Activated T-cell treated with anti-CD3 and anti-CD28 coated beads, Interleukin-2, amount 50 U/mL, for 72 hours (primary cell): ENCODE data around the gene LMBRD2. TPM values are rescaled to one million over a fixed set of nuclear protein-coding genes. Genes with fewer than 3 reads are reported as not detected.

Experiments used
- ATAC-seq, 2 donors: fragments of 150-1000 bp; cut with Tn5 transposase; replicated peaks in 1 of 2; 2 replicates each; pipeline ENCODE4 v1.10.0; 2021; ENCODE audit warnings: moderate library complexity in 2 of 2, mild to moderate bottlenecking in 1 of 2
- DNase-seq, 2 donors: peaks; one replicate each; pipeline ENCODE4 v3.0.0; 2021 to 2022; ENCODE audit warnings: mixed read lengths in 1 of 2
- H3K27ac Mint-ChIP-seq: one replicate; pipeline ENCODE4 v1.8.0; 2022; ENCODE audit warnings: mild to moderate bottlenecking, moderate library complexity, mixed read lengths
- H3K27me3 Mint-ChIP-seq: one replicate; pipeline ENCODE4 v1.8.0; 2022; ENCODE audit warnings: low read depth, mixed read lengths
- H3K36me3 Mint-ChIP-seq, 2 donors: one replicate each; pipeline ENCODE4 v1.8.0; 2022; ENCODE audit warnings: mixed read lengths in 2 of 2, mild to moderate bottlenecking in 1 of 2; ENCODE audit not compliant: insufficient read depth in 2 of 2
- H3K4me1 Mint-ChIP-seq: one replicate; pipeline ENCODE4 v1.8.0; 2022; ENCODE audit warnings: low read depth, mixed read lengths
- H3K4me3 Mint-ChIP-seq, 2 donors: one replicate each; pipeline ENCODE4 v1.8.0; 2022; ENCODE audit warnings: mild to moderate bottlenecking in 2 of 2, mixed read lengths in 2 of 2, moderate library complexity in 2 of 2
- H3K9me3 Mint-ChIP-seq, 2 donors: one replicate each; pipeline ENCODE4 v1.8.0; 2022; ENCODE audit warnings: mixed read lengths in 2 of 2
- total RNA-seq, 2 donors: library from RNA; stranded (reverse); gene quantifications; one replicate each; pipeline ENCODE4 v1.2.3, GENCODE V29; 2022

LMBRD2 gene
- total RNA-seq, 2 donors from 2014 or later, result 15.8 to 17.6 TPM

DNA sequence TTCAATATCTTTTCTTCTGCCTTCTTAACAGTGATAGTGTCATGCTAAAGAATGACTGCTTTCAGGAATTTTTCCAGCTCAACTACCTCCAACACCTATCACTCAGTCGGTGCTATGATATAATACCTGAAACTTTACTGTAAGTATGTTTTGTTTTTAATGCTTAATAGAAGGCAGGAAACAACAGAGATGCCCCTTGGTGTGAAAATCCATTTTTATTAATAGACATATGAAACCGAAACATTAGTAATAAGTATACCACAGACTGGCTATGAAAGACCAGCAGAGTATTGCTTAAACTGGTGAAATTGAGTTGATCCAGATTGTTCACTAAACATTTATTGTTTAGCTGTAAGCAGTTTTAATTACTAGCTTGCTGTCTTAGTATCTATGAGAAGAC, 25.5 kb upstream of the LMBRD2 start:
- peak overlapping the region; percentile 17 for H3K27ac Mint-ChIP-seq

DNA sequence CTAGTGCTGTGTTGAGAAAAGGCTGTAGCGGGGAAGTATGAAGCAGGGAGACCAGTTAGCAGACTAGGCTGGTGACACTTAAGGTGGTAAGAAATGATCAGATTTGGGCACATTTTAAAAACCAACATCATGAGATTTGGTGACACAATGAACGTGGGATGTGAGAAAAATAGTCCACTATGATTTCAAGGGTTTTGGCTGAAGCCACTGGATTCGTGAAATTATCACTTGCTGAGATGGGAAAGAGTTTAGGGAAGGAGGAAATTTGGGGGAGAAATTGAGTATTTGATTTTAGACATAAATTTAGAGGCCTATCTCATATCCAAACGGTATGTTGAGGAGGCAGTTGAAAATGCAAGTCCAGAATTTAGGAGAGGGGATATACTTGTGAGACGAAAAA, 23.4 kb upstream of the LMBRD2 start:
- DNase-seq, result no peak
- Mint-ChIP-seq H3K4me3 (no peak overlapping the region), H3K27me3 (no peaks in the 10 kb centered on the region), H3K36me3 (peaks cover 4 to 20% of the 10 kb centered on the region in 2 donors), H3K9me3 (no peaks in the 10 kb centered on the region), H3K27ac (peak overlapping the region; percentile 12), H3K4me1 (no peaks in the 10 kb centered on the region)
- ATAC-seq, result no peak

More for the DNA sequence above, 25.5 kb upstream of the LMBRD2 start:
- Mint-ChIP-seq H3K27me3 (no peaks in the 10 kb centered on the region), H3K4me1 (no peaks in the 10 kb centered on the region), H3K9me3 (no peaks in the 10 kb centered on the region), H3K4me3 (no peak overlapping the region), H3K36me3 (peaks cover 4 to 28% of the 10 kb centered on the region in 2 donors)
- DNase-seq (no peak), ATAC-seq (no peak)

GRCh38 chr5:36174119-36174518, 22.4 kb upstream of the LMBRD2 start:
- peaks cover 4 to 21% of the 10 kb centered on the region in 2 donors for H3K36me3 Mint-ChIP-seq
- no peaks in the 10 kb centered on the region for H3K9me3 Mint-ChIP-seq
- DNase-seq (no peak), ATAC-seq (no peak)
- peak overlapping the region; percentile 45 for H3K27ac Mint-ChIP-seq
- no peaks in the 10 kb centered on the region for H3K4me1 Mint-ChIP-seq
- no peaks in the 10 kb centered on the region for H3K27me3 Mint-ChIP-seq
- no peak overlapping the region for H3K4me3 Mint-ChIP-seq

DNA sequence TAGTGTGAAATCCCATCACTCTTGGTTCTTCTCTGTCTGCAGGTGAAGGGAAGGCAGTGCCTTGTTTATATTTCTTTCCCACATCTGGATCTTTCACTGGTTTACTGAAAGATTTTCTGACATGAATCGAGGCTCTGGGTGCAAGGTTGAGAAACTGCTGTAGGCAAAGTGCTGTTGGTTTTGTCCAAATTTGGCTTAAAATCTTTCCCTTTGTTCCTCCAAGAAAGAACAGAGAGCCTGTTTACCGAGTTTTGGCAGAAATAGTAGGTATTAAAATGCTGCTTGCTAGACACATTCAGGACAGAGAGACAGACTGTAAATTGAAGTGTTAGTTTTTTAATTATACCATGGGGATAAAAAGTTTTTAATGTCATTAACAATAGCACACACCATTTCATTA, 21.7 kb upstream of the LMBRD2 start:
- Mint-ChIP-seq H3K27me3 (no peaks in the 10 kb centered on the region), H3K27ac (peak overlapping the region; percentile 77), H3K9me3 (no peaks in the 10 kb centered on the region), H3K36me3 (peaks cover 4 to 19% of the 10 kb centered on the region in 2 donors), H3K4me3 (no peak overlapping the region), H3K4me1 (no peaks in the 10 kb centered on the region)
- DNase-seq (no peak), ATAC-seq (no peak)

GRCh38 chr5:36172599-36172998, 20.9 kb upstream of the LMBRD2 start:
- no peak for DNase-seq
- no peak overlapping the region for H3K27ac Mint-ChIP-seq
- H3K27me3 Mint-ChIP-seq, result no peaks in the 10 kb centered on the region
- H3K9me3 Mint-ChIP-seq, result no peaks in the 10 kb centered on the region
- peaks cover 6 to 26% of the 10 kb centered on the region in 2 donors for H3K36me3 Mint-ChIP-seq
- H3K4me1 Mint-ChIP-seq, result no peaks in the 10 kb centered on the region
- H3K4me3 Mint-ChIP-seq, result no peak overlapping the region
- no peak for ATAC-seq

GRCh38 chr5:36170832-36171424, 19.2 kb upstream of the LMBRD2 start:
- DNase-seq (no peak), ATAC-seq (no peak)
- no peak overlapping the region for H3K4me3 Mint-ChIP-seq
- no peaks in the 10 kb centered on the region for H3K9me3 Mint-ChIP-seq
- peaks cover 9 to 36% of the 10 kb centered on the region in 2 donors for H3K36me3 Mint-ChIP-seq
- no peaks in the 10 kb centered on the region for H3K4me1 Mint-ChIP-seq
- peak overlapping the region; percentile 66 for H3K27ac Mint-ChIP-seq
- H3K27me3 Mint-ChIP-seq, result no peaks in the 10 kb centered on the region

GRCh38 chr5:36168737-36169136, 17.1 kb upstream of the LMBRD2 start:
- Mint-ChIP-seq H3K9me3 (no peaks in the 10 kb centered on the region), H3K27ac (no peak overlapping the region), H3K4me1 (no peaks in the 10 kb centered on the region), H3K27me3 (no peaks in the 10 kb centered on the region), H3K4me3 (no peak overlapping the region), H3K36me3 (peaks cover 4 to 27% of the 10 kb centered on the region in 2 donors)
- no peak for ATAC-seq
- DNase-seq, result no peak

- ATAC-seq (no peak), DNase-seq (no peak)
- Mint-ChIP-seq H3K27ac (peak overlapping the region; percentile 45), H3K9me3 (no peaks in the 10 kb centered on the region), H3K36me3 (peaks cover 11 to 43% of the 10 kb centered on the region in 2 donors), H3K4me3 (no peak overlapping the region), H3K4me1 (peaks cover 12% of the 10 kb centered on the region), H3K27me3 (no peaks in the 10 kb centered on the region)
These were observed 12.8 kb upstream of the LMBRD2 start for GRCh38 chr5:36164461-36164860.

DNA sequence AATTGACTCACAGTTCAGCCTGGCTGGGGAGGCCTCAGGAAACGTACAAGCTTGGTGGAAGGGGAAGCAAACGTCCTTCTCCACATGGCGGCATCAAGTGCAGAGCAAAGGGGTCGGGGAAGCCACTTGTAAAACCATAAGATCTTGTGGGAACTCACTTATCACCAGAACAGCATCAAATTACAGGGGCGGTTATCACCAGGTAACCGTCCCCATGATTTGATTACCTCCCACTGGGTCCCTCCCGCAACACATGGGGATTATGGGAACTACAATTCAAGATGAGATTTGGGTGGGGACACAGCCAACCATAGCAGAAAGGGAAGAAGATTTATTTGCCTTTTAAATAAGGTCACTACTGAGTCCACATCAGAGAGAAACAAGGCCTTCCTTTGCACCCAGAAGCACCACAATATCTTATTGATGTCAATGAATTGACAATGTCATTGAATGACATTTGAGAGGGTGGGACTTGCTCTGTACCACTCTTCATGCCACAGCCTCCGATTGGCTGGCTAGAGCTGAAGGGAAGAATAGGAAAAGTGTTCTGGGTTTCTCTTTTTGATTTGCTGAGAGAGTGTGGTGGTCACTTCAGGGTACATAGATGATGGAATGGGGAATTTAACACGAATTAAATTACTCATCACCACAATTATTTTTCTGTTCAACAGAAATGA, 11.3 kb upstream of the LMBRD2 start:
- Mint-ChIP-seq H3K4me1 (peaks cover 17% of the 10 kb centered on the region), H3K9me3 (no peaks in the 10 kb centered on the region), H3K36me3 (peaks cover 11 to 35% of the 10 kb centered on the region in 2 donors), H3K4me3 (no peak overlapping the region), H3K27me3 (no peaks in the 10 kb centered on the region), H3K27ac (no peak overlapping the region)
- DNase-seq (no peak), ATAC-seq (no peak)

GRCh38 chr5:36161361-36161760, 9.7 kb upstream of the LMBRD2 start:
- no peaks in the 10 kb centered on the region for H3K27me3 Mint-ChIP-seq
- peaks cover 7 to 29% of the 10 kb centered on the region in 2 donors for H3K36me3 Mint-ChIP-seq
- H3K4me3 Mint-ChIP-seq, result no peak overlapping the region
- no peaks in the 10 kb centered on the region for H3K9me3 Mint-ChIP-seq
- ATAC-seq (no peak), DNase-seq (no peak)
- H3K27ac Mint-ChIP-seq, result no peak overlapping the region
- peaks cover 24% of the 10 kb centered on the region for H3K4me1 Mint-ChIP-seq

- no peaks in the 10 kb centered on the region for H3K9me3 Mint-ChIP-seq
- H3K27me3 Mint-ChIP-seq, result no peaks in the 10 kb centered on the region
- peaks cover 31% of the 10 kb centered on the region for H3K4me1 Mint-ChIP-seq
These were observed 8.9 kb upstream of the LMBRD2 start for GRCh38 chr5:36160617-36161016.

GRCh38 chr5:36158144-36158543, 6.5 kb upstream of the LMBRD2 start:
- ATAC-seq, result no peak
- Mint-ChIP-seq H3K27ac (no peak overlapping the region), H3K9me3 (no peaks in the 10 kb centered on the region), H3K4me1 (peaks cover 44% of the 10 kb centered on the region), H3K36me3 (peaks cover 7 to 41% of the 10 kb centered on the region in 2 donors), H3K4me3 (no peak overlapping the region), H3K27me3 (no peaks in the 10 kb centered on the region)
- no peak for DNase-seq

More at GRCh38 chr5:36160617-36161016, 8.9 kb upstream of the LMBRD2 start:
- Mint-ChIP-seq H3K27ac (peak overlapping the region; percentile 29), H3K4me3 (no peak overlapping the region), H3K36me3 (peaks cover 7 to 32% of the 10 kb centered on the region in 2 donors)
- DNase-seq (no peak), ATAC-seq (no peak)

DNA sequence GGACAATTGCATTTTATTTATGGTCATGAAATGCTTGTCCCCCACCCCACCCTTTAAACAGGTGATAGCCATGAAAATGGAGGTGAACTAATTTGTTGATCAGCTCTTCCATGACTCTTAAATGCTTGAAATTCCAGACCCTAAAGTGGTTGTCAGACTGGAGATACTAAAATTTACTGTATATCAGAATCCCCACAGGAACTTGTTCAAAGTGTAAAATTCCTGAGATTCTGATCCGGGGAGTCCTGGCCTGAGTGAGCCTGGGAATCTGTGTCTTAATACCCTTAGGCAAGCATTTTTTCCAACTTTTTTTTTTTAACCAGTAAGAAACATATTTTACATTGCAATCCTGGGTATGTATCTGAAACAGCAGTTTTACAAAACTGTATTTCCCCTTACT, 4.9 kb upstream of the LMBRD2 start:
- Mint-ChIP-seq H3K4me1 (peaks cover 47% of the 10 kb centered on the region), H3K36me3 (peaks cover 6 to 40% of the 10 kb centered on the region in 2 donors), H3K9me3 (no peaks in the 10 kb centered on the region), H3K4me3 (no peak overlapping the region), H3K27ac (no peak overlapping the region), H3K27me3 (no peaks in the 10 kb centered on the region)
- DNase-seq (no peak), ATAC-seq (no peak)
